ENCODE data around the gene ABCD3.
A peak's percentile ranks its signal among the peaks of the same experiment; 100 is the strongest.

ABCD3 gene

GRCh38 chr1:94527447-94528031 is 109.3 kb downstream of the ABCD3 start:
- no peak for DNase-seq (ENCODE audit: low read depth)

- no peak for DNase-seq (ENCODE audit: low read depth)
Measured at GRCh38 chr1:94528299-94528698, 110.1 kb downstream of the ABCD3 start.

DNA sequence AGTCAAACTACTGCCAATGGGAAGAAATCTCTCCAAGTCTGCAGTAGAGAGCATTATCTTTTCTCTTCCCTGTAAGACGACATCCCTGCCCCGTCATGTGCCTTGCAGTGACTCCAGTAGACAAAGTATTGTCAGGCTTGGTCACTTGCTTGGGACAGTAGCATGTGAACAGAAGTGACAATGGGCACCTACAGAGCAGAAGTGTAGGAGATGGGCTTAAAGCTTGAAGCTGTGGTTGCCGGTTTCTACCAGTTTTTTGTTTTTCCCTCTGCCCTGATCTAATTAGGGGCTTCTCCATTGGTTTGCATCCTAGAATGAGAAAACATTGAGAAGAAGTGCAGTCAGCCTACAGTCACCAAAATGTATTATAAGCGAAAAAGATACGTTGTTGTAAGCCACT is 110.6 kb downstream of the ABCD3 start:
- DNase-seq (ENCODE audit: low read depth): no peak

- DNase-seq (ENCODE audit: low read depth): no peak
Measured at GRCh38 chr1:94529416-94529815, 111.2 kb downstream of the ABCD3 start.

DNA sequence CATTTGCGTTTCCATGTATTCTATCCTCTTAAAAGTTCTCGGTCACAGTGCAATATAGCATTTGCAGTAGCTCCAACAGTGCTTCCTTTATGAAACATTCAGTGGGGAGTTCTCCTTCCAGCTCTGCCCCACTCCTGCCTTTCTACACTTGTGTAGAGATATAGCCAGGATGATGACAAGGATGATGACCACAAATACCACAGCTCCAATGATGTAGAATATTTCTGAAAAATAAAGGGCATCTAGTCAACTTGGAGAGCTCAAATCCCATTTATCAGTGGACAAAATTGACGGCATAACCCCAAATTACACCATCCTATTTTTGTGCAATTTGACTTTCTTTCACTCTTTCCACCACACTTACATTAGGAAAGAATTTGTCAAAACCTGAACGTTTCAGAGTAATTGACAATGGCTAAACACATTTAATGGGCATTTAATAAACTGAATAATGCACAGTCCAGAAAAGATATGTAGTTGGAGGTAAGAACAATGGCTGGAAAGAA is 112.2 kb downstream of the ABCD3 start:
- no peak for DNase-seq (ENCODE audit: low read depth)

- no peak for DNase-seq (ENCODE audit: low read depth)
Measured at GRCh38 chr1:94531664-94532063, 113.5 kb downstream of the ABCD3 start.

- DNase-seq (ENCODE audit: low read depth): no peak
Measured at GRCh38 chr1:94532077-94532476, 113.9 kb downstream of the ABCD3 start.

- DNase-seq (ENCODE audit: low read depth): no peak
Measured at GRCh38 chr1:94535095-94535494, 116.9 kb downstream of the ABCD3 start.

DNA sequence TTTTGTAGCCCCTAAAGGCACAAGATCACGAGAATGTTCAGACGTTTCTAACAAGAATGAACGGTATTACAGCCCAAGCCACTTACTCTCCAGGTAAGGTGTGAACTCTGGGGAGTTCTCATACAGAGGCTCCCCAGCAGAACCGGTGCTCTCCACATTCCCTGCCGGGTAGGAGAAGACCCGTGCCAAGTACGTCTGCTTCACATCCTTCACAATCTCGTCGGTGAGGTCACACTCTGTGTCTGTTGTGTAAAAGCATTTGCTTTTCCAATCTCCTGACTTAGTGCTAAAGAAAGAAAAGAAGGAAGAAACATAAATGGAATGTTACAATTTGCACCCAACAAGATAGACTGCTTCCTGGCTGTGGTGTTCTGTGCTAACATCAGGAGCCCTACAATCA is 117.7 kb downstream of the ABCD3 start:
- DNase-seq (ENCODE audit: low read depth): no peak

GRCh38 chr1:94537254-94537653 is 119.1 kb downstream of the ABCD3 start:
- no peak for DNase-seq (ENCODE audit: low read depth)

DNA sequence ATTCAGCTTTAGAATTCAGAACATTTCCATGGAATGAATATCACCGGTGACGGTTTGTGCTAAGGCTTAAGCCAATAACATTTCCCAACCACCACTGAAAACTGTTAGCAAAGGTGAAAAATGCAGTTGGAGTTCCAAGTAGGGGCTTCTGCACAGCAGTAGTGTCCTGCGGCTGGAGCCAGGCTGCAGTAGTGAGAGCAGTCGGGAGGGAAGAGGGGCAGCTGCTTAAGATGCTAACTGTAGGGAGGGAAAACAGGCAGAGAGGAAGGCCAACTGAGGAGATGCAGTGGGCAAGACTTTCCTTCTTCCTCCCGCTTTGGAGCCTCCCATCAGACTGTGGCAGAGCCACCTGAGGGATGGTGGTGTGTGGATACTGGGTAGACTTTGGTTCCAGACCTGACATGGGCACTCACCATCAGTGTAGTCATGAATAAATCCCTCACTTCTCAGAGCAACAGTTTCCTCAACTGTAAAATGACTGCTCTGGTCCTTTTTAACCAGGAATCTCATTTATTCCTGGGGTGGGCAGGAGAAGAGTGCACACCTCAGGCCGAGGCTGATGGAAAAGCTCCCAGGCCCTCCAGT is 120.1 kb downstream of the ABCD3 start:
- no peak for DNase-seq (ENCODE audit: low read depth)

DNA sequence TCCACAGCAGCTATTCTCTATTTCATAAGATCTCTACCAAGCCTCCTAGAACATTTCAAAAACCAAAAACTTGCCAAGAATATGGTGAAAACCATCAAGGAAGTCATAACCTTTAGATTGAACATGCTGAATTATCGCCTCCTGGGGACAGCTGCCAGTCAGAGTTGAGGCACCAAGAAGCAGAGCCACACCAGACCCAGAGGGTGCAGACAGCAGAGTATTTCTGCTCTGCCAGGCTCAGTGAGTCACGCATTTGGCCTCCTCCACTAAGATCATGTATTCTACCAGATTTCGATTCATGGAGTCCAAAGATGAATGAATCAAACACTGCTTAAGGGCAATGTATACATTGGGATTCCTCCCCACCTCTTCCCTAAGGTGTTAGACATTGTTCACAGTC is 121.3 kb downstream of the ABCD3 start:
- no peak for DNase-seq (ENCODE audit: low read depth)

- no peak for DNase-seq (ENCODE audit: low read depth)
Measured at GRCh38 chr1:94540440-94541245, 122.5 kb downstream of the ABCD3 start.

- DNase-seq (ENCODE audit: low read depth): peak; percentile 78
Measured at GRCh38 chr1:94541246-94542087, 123.3 kb downstream of the ABCD3 start, which contains the start of gene F3. Gene F3 (minus strand): TSS chr1:94541759. CDS start chr1:94541636, 123 bp downstream.

- no peak for DNase-seq (ENCODE audit: low read depth)
Measured at GRCh38 chr1:94542088-94542870, 124.1 kb downstream of the ABCD3 start.

GRCh38 chr1:94543001-94543400 is 124.8 kb downstream of the ABCD3 start:
- no peak for DNase-seq (ENCODE audit: low read depth)

DNA sequence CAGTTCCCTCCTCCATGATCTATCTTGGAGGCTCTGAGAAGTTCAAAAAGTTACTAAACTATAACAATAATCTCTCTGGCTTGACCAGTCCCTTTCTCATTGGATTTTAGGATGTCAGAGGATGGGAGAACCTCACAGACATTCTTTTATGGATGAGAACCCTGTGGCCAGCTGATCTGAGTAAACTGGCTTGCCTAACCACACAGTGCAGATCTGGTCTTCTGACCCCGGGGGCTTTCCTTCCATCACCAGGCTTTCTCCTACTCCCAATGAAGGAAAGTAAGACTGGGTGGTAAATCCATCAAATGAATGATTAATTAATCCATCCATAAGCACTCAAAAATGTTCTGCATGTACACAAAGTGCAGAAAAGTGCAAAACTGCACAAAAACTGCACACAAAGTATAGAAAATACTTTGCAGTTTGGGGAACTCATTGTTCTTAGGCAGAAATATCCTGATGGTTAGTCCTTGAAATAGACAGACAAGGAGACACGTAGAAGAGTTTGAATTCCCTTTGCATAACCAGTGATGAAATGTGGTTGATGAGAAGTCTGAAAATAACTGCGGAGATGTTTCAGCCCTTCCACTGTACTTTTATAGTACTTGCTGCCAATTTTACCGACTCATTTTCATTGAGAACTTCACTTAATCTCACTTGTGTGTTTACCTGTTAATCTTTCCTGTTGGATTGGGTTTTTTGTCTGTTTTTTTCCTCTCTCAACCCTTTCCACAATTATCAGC is 125.9 kb downstream of the ABCD3 start:
- no peak for DNase-seq (ENCODE audit: low read depth)

GRCh38 chr1:94544706-94545490 is 126.7 kb downstream of the ABCD3 start:
- no peak for DNase-seq (ENCODE audit: low read depth)

DNA sequence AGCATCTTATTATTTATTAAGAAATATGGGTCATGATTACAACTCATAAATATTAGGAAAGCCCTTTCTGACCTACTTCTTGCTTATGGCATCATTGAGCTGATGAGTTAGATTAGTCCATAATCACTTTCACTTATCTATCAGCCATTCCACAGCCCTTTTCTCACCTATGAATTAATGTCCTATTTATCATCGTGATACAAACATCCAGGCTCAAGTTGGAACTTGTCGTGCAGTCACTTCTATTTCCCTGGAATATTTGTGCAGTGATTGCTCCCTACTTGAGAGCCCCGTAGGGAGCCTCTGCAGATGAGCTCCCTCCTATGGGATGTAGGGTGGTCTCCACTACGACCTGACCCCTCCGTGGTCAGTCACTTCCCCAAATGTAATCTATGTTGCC is 131.5 kb downstream of the ABCD3 start:
- no peak for DNase-seq (ENCODE audit: low read depth)

- no peak for DNase-seq (ENCODE audit: low read depth)
Measured at GRCh38 chr1:94550396-94550795, 132.2 kb downstream of the ABCD3 start.
